WERI-Rb-1 (cell line): Measurements from ENCODE around the gene RIMBP2.

ENCODE experiments used
- DNase-seq: peaks from one replicate; pipeline ENCODE4 v3.0.0-alpha.2; 2020
- H3K27ac ChIP-seq: fragments of 250-450 bp; sonication (Bioruptor Pico); 2 replicates; pipeline ENCODE4 v1.5.1; 2020; ENCODE audit warnings: mild to moderate bottlenecking, moderate library complexity
- H3K27me3 ChIP-seq: fragments of 250-450 bp; sonication (Bioruptor Pico); 2 replicates; pipeline ENCODE4 v1.5.1; 2021; ENCODE audit warnings: mild to moderate bottlenecking, low read depth, moderate library complexity; ENCODE audit not compliant: insufficient read depth, severe bottlenecking
- H3K36me3 ChIP-seq: fragments of 250-450 bp; sonication (Bioruptor Pico); 2 replicates; pipeline ENCODE4 v1.5.1; 2020; ENCODE audit warnings: mild to moderate bottlenecking, moderate library complexity
- H3K4me3 ChIP-seq: 2 replicates; pipeline ENCODE4 v1.5.1; 2011; ENCODE audit warnings: low read depth, mild to moderate bottlenecking, control low read depth, low read length
- H3K9me3 ChIP-seq: fragments of 250-450 bp; sonication (Bioruptor Pico); 2 replicates; pipeline ENCODE4 v1.5.1; 2021; ENCODE audit warnings: mild to moderate bottlenecking, moderate library complexity; ENCODE audit not compliant: severe bottlenecking
- CTCF ChIP-seq: IDR thresholded peaks from 2 replicates; pipeline ENCODE4 v1.5.1; 2011; ENCODE audit warnings: low read depth, mild to moderate bottlenecking, control low read depth, inconsistent platforms, low read length

The RIMBP2 gene

GRCh38 chr12:130461839-130462557 is 254.1 kb downstream of the RIMBP2 start:
- TF ChIP-seq CTCF = no peak
- no peaks in the 10 kb centered on the region for H3K9me3 ChIP-seq
- no peak for DNase-seq
- H3K36me3 ChIP-seq = no peaks in the 10 kb centered on the region
- no peaks in the 10 kb centered on the region for H3K27me3 ChIP-seq
- no peak overlapping the region for H3K4me3 ChIP-seq
- H3K27ac ChIP-seq = no peak overlapping the region

GRCh38 chr12:130461447-130461815 is 254.7 kb downstream of the RIMBP2 start:
- no peaks in the 10 kb centered on the region for H3K9me3 ChIP-seq
- no peaks in the 10 kb centered on the region for H3K27me3 ChIP-seq
- no peak overlapping the region for H3K27ac ChIP-seq
- DNase-seq = no peak
- no peak overlapping the region for H3K4me3 ChIP-seq
- no peaks in the 10 kb centered on the region for H3K36me3 ChIP-seq
- TF ChIP-seq CTCF = no peak

GRCh38 chr12:130460611-130461446 is 255.3 kb downstream of the RIMBP2 start:
- H3K9me3 ChIP-seq = no peaks in the 10 kb centered on the region
- DNase-seq = peak; percentile 63
- TF ChIP-seq CTCF = peak; percentile 44; the same call in 1 of the 2 replicates
- H3K27me3 ChIP-seq = no peaks in the 10 kb centered on the region
- no peak overlapping the region for H3K27ac ChIP-seq
- H3K4me3 ChIP-seq = no peak overlapping the region
- H3K36me3 ChIP-seq = no peaks in the 10 kb centered on the region

- Histone ChIP-seq H3K9me3 (no peaks in the 10 kb centered on the region), H3K27ac (no peak overlapping the region), H3K4me3 (no peak overlapping the region), H3K27me3 (no peaks in the 10 kb centered on the region), H3K36me3 (no peaks in the 10 kb centered on the region)
- TF ChIP-seq CTCF = peak; percentile 38; the same call in 1 of the 2 replicates
- peak; percentile 16 for DNase-seq
Measured at GRCh38 chr12:130459916-130460315, 256.2 kb downstream of the RIMBP2 start.

GRCh38 chr12:130458341-130458740 is 257.8 kb downstream of the RIMBP2 start:
- Histone ChIP-seq H3K36me3 (no peaks in the 10 kb centered on the region; the same call in 1 of the 2 replicates), H3K9me3 (no peaks in the 10 kb centered on the region), H3K27me3 (no peaks in the 10 kb centered on the region), H3K27ac (no peak overlapping the region), H3K4me3 (no peak overlapping the region)
- DNase-seq = no peak
- TF ChIP-seq CTCF = no peak
